ENCODE results near the gene MARCHF7.
"Not testable (repeated sequence)": the region's sequence is repeated elsewhere in the genome, so short reads cannot be mapped to it uniquely, and the experiment has no call there.

Gene MARCHF7

GRCh38 chr2:159712143-159712928, at the start of gene MARCHF7:
TSS of gene MARCHF7 (plus strand) at chr2:159712506. CDS start at chr2:159729023, 16,517 bp downstream.
- Histone ChIP-seq H3K4me1 (ENCODE audit: control insufficient read depth in 1 of 2, insufficient read depth in 2 of 2, low read length in 2 of 2) (peaks cover 16 to 36% of the 10 kb centered on the region in 2 donors), H3K27ac (ENCODE audit: low read length) (peak within 1 kb of the TSS; percentile 97), H3K9me3 (ENCODE audit: control insufficient read depth in 1 of 2, low read length in 2 of 2) (no peaks in the 10 kb centered on the region), H3K36me3 (ENCODE audit: control insufficient read depth in 1 of 2, insufficient read depth in 2 of 2, low read length in 2 of 2) (peaks cover 4 to 16% of the 10 kb centered on the region in 2 donors), H3K27me3 (ENCODE audit: low read depth, low read length) (no peaks in the 10 kb centered on the region), H3K4me3 (ENCODE audit: low read depth in 1 of 2, low read length in 2 of 2) (peak within 1 kb of the TSS; percentile 73 to 88)

GRCh38 chr2:159667423-159667822, 44.9 kb upstream of the MARCHF7 start:
- H3K27me3 ChIP-seq (ENCODE audit: low read depth, low read length); H3K27ac ChIP-seq (ENCODE audit: low read length); H3K36me3 ChIP-seq (ENCODE audit: control insufficient read depth in 1 of 2, insufficient read depth in 2 of 2, low read length in 2 of 2); H3K4me3 ChIP-seq (ENCODE audit: low read depth in 1 of 2, low read length in 2 of 2); H3K9me3 ChIP-seq (ENCODE audit: control insufficient read depth in 1 of 2, low read length in 2 of 2); H3K4me1 ChIP-seq (ENCODE audit: control insufficient read depth in 1 of 2, insufficient read depth in 2 of 2, low read length in 2 of 2): not testable (repeated sequence)

GRCh38 chr2:159671047-159671446, 41.3 kb upstream of the MARCHF7 start:
- Histone ChIP-seq H3K36me3 (ENCODE audit: control insufficient read depth in 1 of 2, insufficient read depth in 2 of 2, low read length in 2 of 2) (peaks cover 0 to 4% of the 10 kb centered on the region in 2 donors), H3K4me3 (ENCODE audit: low read depth in 1 of 2, low read length in 2 of 2) (no peak overlapping the region), H3K9me3 (ENCODE audit: control insufficient read depth in 1 of 2, low read length in 2 of 2) (no peaks in the 10 kb centered on the region), H3K4me1 (ENCODE audit: control insufficient read depth in 1 of 2, insufficient read depth in 2 of 2, low read length in 2 of 2) (no peaks in the 10 kb centered on the region), H3K27me3 (ENCODE audit: low read depth, low read length) (no peaks in the 10 kb centered on the region), H3K27ac (ENCODE audit: low read length) (no peak overlapping the region)

GRCh38 chr2:159677654-159678053, 34.7 kb upstream of the MARCHF7 start:
- Histone ChIP-seq H3K27ac (ENCODE audit: low read length) (no peak overlapping the region), H3K36me3 (ENCODE audit: control insufficient read depth in 1 of 2, insufficient read depth in 2 of 2, low read length in 2 of 2) (no peaks in the 10 kb centered on the region), H3K9me3 (ENCODE audit: control insufficient read depth in 1 of 2, low read length in 2 of 2) (no peaks in the 10 kb centered on the region), H3K4me1 (ENCODE audit: control insufficient read depth in 1 of 2, insufficient read depth in 2 of 2, low read length in 2 of 2) (no peaks in the 10 kb centered on the region), H3K27me3 (ENCODE audit: low read depth, low read length) (no peaks in the 10 kb centered on the region), H3K4me3 (ENCODE audit: low read depth in 1 of 2, low read length in 2 of 2) (no peak overlapping the region)

GRCh38 chr2:159680692-159681091, 31.6 kb upstream of the MARCHF7 start:
- no peak overlapping the region for H3K4me3 ChIP-seq (ENCODE audit: low read depth in 1 of 2, low read length in 2 of 2)
- H3K36me3 ChIP-seq (ENCODE audit: control insufficient read depth in 1 of 2, insufficient read depth in 2 of 2, low read length in 2 of 2), result no peaks in the 10 kb centered on the region
- H3K27me3 ChIP-seq (ENCODE audit: low read depth, low read length), result no peaks in the 10 kb centered on the region
- no peak overlapping the region for H3K27ac ChIP-seq (ENCODE audit: low read length)
- H3K9me3 ChIP-seq (ENCODE audit: control insufficient read depth in 1 of 2, low read length in 2 of 2), result no peaks in the 10 kb centered on the region
- H3K4me1 ChIP-seq (ENCODE audit: control insufficient read depth in 1 of 2, insufficient read depth in 2 of 2, low read length in 2 of 2), result no peaks in the 10 kb centered on the region

- H3K4me1 ChIP-seq (ENCODE audit: control insufficient read depth in 1 of 2, insufficient read depth in 2 of 2, low read length in 2 of 2), result no peaks in the 10 kb centered on the region
- H3K9me3 ChIP-seq (ENCODE audit: control insufficient read depth in 1 of 2, low read length in 2 of 2), result no peaks in the 10 kb centered on the region
- no peak overlapping the region for H3K4me3 ChIP-seq (ENCODE audit: low read depth in 1 of 2, low read length in 2 of 2)
- H3K27ac ChIP-seq (ENCODE audit: low read length), result no peak overlapping the region
- H3K27me3 ChIP-seq (ENCODE audit: low read depth, low read length), result no peaks in the 10 kb centered on the region
- no peaks in the 10 kb centered on the region for H3K36me3 ChIP-seq (ENCODE audit: control insufficient read depth in 1 of 2, insufficient read depth in 2 of 2, low read length in 2 of 2)
Observed at GRCh38 chr2:159683817-159684216, 28.5 kb upstream of the MARCHF7 start.

GRCh38 chr2:159684796-159685195, 27.5 kb upstream of the MARCHF7 start:
- no peak overlapping the region for H3K27ac ChIP-seq (ENCODE audit: low read length)

GRCh38 chr2:159694500-159695040, 17.7 kb upstream of the MARCHF7 start:
- Histone ChIP-seq H3K36me3 (ENCODE audit: control insufficient read depth in 1 of 2, insufficient read depth in 2 of 2, low read length in 2 of 2) (peaks cover 0 to 7% of the 10 kb centered on the region in 2 donors), H3K9me3 (ENCODE audit: control insufficient read depth in 1 of 2, low read length in 2 of 2) (no peaks in the 10 kb centered on the region), H3K27ac (ENCODE audit: low read length) (no peak overlapping the region), H3K4me1 (ENCODE audit: control insufficient read depth in 1 of 2, insufficient read depth in 2 of 2, low read length in 2 of 2) (no peaks in the 10 kb centered on the region), H3K4me3 (ENCODE audit: low read depth in 1 of 2, low read length in 2 of 2) (no peak overlapping the region), H3K27me3 (ENCODE audit: low read depth, low read length) (no peaks in the 10 kb centered on the region)

More at GRCh38 chr2:159684796-159685195, 27.5 kb upstream of the MARCHF7 start:
- no peaks in the 10 kb centered on the region for H3K27me3 ChIP-seq (ENCODE audit: low read depth, low read length)
- no peaks in the 10 kb centered on the region for H3K4me1 ChIP-seq (ENCODE audit: control insufficient read depth in 1 of 2, insufficient read depth in 2 of 2, low read length in 2 of 2)
- H3K4me3 ChIP-seq (ENCODE audit: low read depth in 1 of 2, low read length in 2 of 2), result no peak overlapping the region
- no peaks in the 10 kb centered on the region for H3K36me3 ChIP-seq (ENCODE audit: control insufficient read depth in 1 of 2, insufficient read depth in 2 of 2, low read length in 2 of 2)
- H3K9me3 ChIP-seq (ENCODE audit: control insufficient read depth in 1 of 2, low read length in 2 of 2), result no peaks in the 10 kb centered on the region

- Histone ChIP-seq H3K9me3 (ENCODE audit: control insufficient read depth in 1 of 2, low read length in 2 of 2) (no peaks in the 10 kb centered on the region), H3K27me3 (ENCODE audit: low read depth, low read length) (no peaks in the 10 kb centered on the region), H3K4me3 (ENCODE audit: low read depth in 1 of 2, low read length in 2 of 2) (no peak overlapping the region), H3K27ac (ENCODE audit: low read length) (no peak overlapping the region), H3K4me1 (ENCODE audit: control insufficient read depth in 1 of 2, insufficient read depth in 2 of 2, low read length in 2 of 2) (no peaks in the 10 kb centered on the region), H3K36me3 (ENCODE audit: control insufficient read depth in 1 of 2, insufficient read depth in 2 of 2, low read length in 2 of 2) (peaks cover 0 to 7% of the 10 kb centered on the region in 2 donors)
Observed at GRCh38 chr2:159695795-159696448, 16.4 kb upstream of the MARCHF7 start.

GRCh38 chr2:159703491-159703890, 8.8 kb upstream of the MARCHF7 start:
- Histone ChIP-seq H3K9me3 (ENCODE audit: control insufficient read depth in 1 of 2, low read length in 2 of 2) (no peaks in the 10 kb centered on the region), H3K4me3 (ENCODE audit: low read depth in 1 of 2, low read length in 2 of 2) (no peak overlapping the region), H3K27me3 (ENCODE audit: low read depth, low read length) (no peaks in the 10 kb centered on the region), H3K4me1 (ENCODE audit: control insufficient read depth in 1 of 2, insufficient read depth in 2 of 2, low read length in 2 of 2) (no peaks in the 10 kb centered on the region), H3K27ac (ENCODE audit: low read length) (no peak overlapping the region), H3K36me3 (ENCODE audit: control insufficient read depth in 1 of 2, insufficient read depth in 2 of 2, low read length in 2 of 2) (peaks cover 0 to 7% of the 10 kb centered on the region in 2 donors)

GRCh38 chr2:159706385-159706980, 5.8 kb upstream of the MARCHF7 start:
- H3K4me3 ChIP-seq (ENCODE audit: low read depth in 1 of 2, low read length in 2 of 2), result peak overlapping the region in 1 of 2 donors; percentile 7
- H3K4me1 ChIP-seq (ENCODE audit: control insufficient read depth in 1 of 2, insufficient read depth in 2 of 2, low read length in 2 of 2), result peaks cover 0 to 4% of the 10 kb centered on the region in 2 donors
- H3K36me3 ChIP-seq (ENCODE audit: control insufficient read depth in 1 of 2, insufficient read depth in 2 of 2, low read length in 2 of 2), result no peaks in the 10 kb centered on the region
- no peaks in the 10 kb centered on the region for H3K9me3 ChIP-seq (ENCODE audit: control insufficient read depth in 1 of 2, low read length in 2 of 2)
- H3K27me3 ChIP-seq (ENCODE audit: low read depth, low read length), result no peaks in the 10 kb centered on the region
- H3K27ac ChIP-seq (ENCODE audit: low read length), result no peak overlapping the region

All from muscle layer of duodenum (tissue), 2 donors.